ENCODE measurements around the gene NEGR1.

- TF ChIP-seq CTCF (conservative IDR thresholded peaks at IDR 0.05; ENCODE audit: low read depth in 2 of 2) (no peak), EZH2 (IDR thresholded peaks at IDR 0.05; ENCODE audit: low read depth, unreplicated experiment) (no peak), ZNF114 (CRISPR knock-in tag; IDR thresholded peaks at IDR 0.05) (no peak), REST (IDR thresholded peaks at IDR 0.05; ENCODE audit: unreplicated experiment) (no peak), CREB1 (CRISPR knock-in tag; IDR thresholded peaks at IDR 0.05; ENCODE audit: low read depth) (no peak), EZH2phosphoT487 (IDR thresholded peaks at IDR 0.05; ENCODE audit: unreplicated experiment) (no peak), JUNB (IDR thresholded peaks at IDR 0.05; ENCODE audit: unreplicated experiment) (no peak), POLR2AphosphoS5 (IDR thresholded peaks at IDR 0.05; ENCODE audit: low read depth) (no peak), STAT1 (IDR thresholded peaks at IDR 0.05; ENCODE audit: unreplicated experiment) (no peak), ZNF331 (CRISPR knock-in tag; IDR thresholded peaks at IDR 0.05; ENCODE audit: low read depth) (no peak), ETS1 (IDR thresholded peaks at IDR 0.05) (no peak), ZNF462 (CRISPR knock-in tag; IDR thresholded peaks at IDR 0.05) (no peak)
Observed at GRCh38 chr1:71522721-71523120, 759.6 kb downstream of the NEGR1 start.

Data from GM23338 (cell line).